ENCODE data around the gene LRMDA.
"Not testable (repeated sequence)": the region's sequence is repeated elsewhere in the genome, so short reads cannot be mapped to it uniquely, and the experiment has no call there.

The LRMDA gene

GRCh38 chr10:76522547-76522946 lies 1091.1 kb downstream of the LRMDA start:
- Histone ChIP-seq H3K79me2 (ENCODE audit: insufficient read depth, low read depth) (no peaks in the 10 kb centered on the region), H2AFZ (ENCODE audit: low read depth) (no peak overlapping the region), H3K27me3 (ENCODE audit: insufficient read depth, low read depth) (no peaks in the 10 kb centered on the region), H3K4me2 (no peak overlapping the region), H3K4me1 (ENCODE audit: low read depth, poor library complexity, severe bottlenecking) (no peaks in the 10 kb centered on the region), H3K27ac (no peak overlapping the region), H4K20me1 (ENCODE audit: insufficient read depth) (no peaks in the 10 kb centered on the region), H3K4me3 (IDR thresholded peaks at IDR 0.05; ENCODE audit: insufficient read depth, low read depth, low read length) (no peak overlapping the region), H3K36me3 (ENCODE audit: insufficient read depth) (no peaks in the 10 kb centered on the region), H3K9ac (no peak overlapping the region)
- TF ChIP-seq, protein P1, sequence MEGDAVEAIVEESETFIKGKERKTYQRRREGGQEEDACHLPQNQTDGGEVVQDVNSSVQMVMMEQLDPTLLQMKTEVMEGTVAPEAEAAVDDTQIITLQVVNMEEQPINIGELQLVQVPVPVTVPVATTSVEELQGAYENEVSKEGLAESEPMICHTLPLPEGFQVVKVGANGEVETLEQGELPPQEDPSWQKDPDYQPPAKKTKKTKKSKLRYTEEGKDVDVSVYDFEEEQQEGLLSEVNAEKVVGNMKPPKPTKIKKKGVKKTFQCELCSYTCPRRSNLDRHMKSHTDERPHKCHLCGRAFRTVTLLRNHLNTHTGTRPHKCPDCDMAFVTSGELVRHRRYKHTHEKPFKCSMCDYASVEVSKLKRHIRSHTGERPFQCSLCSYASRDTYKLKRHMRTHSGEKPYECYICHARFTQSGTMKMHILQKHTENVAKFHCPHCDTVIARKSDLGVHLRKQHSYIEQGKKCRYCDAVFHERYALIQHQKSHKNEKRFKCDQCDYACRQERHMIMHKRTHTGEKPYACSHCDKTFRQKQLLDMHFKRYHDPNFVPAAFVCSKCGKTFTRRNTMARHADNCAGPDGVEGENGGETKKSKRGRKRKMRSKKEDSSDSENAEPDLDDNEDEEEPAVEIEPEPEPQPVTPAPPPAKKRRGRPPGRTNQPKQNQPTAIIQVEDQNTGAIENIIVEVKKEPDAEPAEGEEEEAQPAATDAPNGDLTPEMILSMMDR (conservative IDR thresholded peaks at IDR 0.05; ENCODE audit: low read depth, low read length): no peak

- H3K27ac ChIP-seq: no peak overlapping the region
- no peaks in the 10 kb centered on the region for H3K36me3 ChIP-seq (ENCODE audit: insufficient read depth)
These were observed 1091.8 kb downstream of the LRMDA start for GRCh38 chr10:76523246-76523645.

DNA sequence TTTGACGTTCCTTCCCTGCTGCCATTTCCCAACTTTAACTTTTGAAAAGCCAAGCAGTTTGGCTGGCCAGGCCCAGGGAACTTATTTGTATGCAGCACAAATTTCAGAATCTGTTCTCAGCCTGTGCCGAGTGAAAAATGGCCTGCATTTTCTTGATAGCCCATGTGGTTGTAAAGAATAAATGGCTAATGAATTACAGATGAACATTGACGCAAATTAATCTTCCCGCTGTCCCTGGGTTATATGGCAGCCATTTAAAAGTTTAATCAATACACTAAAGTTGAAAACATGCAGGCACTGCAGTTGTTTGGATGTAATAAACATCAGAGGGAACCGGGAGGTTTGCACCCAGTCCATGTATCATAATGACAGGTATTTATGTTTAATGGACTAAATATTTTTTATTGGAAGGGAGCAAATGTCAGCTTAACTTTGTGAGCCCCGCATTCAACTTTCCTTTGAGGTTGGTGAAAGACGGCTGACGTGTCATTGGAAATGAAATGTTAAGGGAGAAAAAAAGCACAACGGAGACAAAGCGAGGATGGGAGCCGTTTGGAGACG lies 1092.4 kb downstream of the LRMDA start:
- H3K4me3 ChIP-seq (IDR thresholded peaks at IDR 0.05; ENCODE audit: insufficient read depth, low read depth, low read length): no peak overlapping the region
- H3K9ac ChIP-seq: no peak overlapping the region
- no peaks in the 10 kb centered on the region for H3K36me3 ChIP-seq (ENCODE audit: insufficient read depth)
- H3K27ac ChIP-seq: no peak overlapping the region
- no peaks in the 10 kb centered on the region for H4K20me1 ChIP-seq (ENCODE audit: insufficient read depth)
- no peaks in the 10 kb centered on the region for H3K4me1 ChIP-seq (ENCODE audit: low read depth, poor library complexity, severe bottlenecking)
- H3K4me2 ChIP-seq: no peak overlapping the region
- no peak overlapping the region for H2AFZ ChIP-seq (ENCODE audit: low read depth)
- H3K79me2 ChIP-seq (ENCODE audit: insufficient read depth, low read depth): no peaks in the 10 kb centered on the region
- H3K27me3 ChIP-seq (ENCODE audit: insufficient read depth, low read depth): no peaks in the 10 kb centered on the region
- TF ChIP-seq, protein P1 (conservative IDR thresholded peaks at IDR 0.05; ENCODE audit: low read depth, low read length): no peak

More at GRCh38 chr10:76523246-76523645, 1091.8 kb downstream of the LRMDA start:
- no peak overlapping the region for H3K4me2 ChIP-seq
- H2AFZ ChIP-seq (ENCODE audit: low read depth): no peak overlapping the region
- H3K4me1 ChIP-seq (ENCODE audit: low read depth, poor library complexity, severe bottlenecking): no peaks in the 10 kb centered on the region
- H3K27me3 ChIP-seq (ENCODE audit: insufficient read depth, low read depth): no peaks in the 10 kb centered on the region
- no peaks in the 10 kb centered on the region for H3K79me2 ChIP-seq (ENCODE audit: insufficient read depth, low read depth)
- no peaks in the 10 kb centered on the region for H4K20me1 ChIP-seq (ENCODE audit: insufficient read depth)
- TF ChIP-seq, protein P1 (conservative IDR thresholded peaks at IDR 0.05; ENCODE audit: low read depth, low read length): no peak
- no peak overlapping the region for H3K4me3 ChIP-seq (IDR thresholded peaks at IDR 0.05; ENCODE audit: insufficient read depth, low read depth, low read length)
- no peak overlapping the region for H3K9ac ChIP-seq

DNA sequence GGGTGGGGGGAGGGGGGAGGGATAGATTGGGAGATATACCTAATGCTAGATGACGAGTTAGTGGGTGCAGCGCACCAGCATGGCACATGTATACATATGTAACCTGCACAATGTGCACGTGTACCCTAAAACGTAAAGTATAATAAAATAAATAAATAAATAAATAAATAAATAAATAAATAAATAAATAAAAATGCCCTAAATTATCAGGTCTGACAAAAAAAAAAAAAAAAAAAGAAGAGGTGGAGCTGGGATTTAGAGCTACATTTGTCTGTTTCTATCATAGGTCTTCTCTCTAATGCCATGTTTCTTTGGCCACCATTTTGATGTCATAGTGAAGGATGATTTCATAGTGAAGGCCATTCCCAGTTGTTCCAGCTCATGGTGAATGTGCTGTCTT lies 1095.4 kb downstream of the LRMDA start:
- H3K27ac ChIP-seq; H3K4me2 ChIP-seq; H3K4me1 ChIP-seq (ENCODE audit: low read depth, poor library complexity, severe bottlenecking); H3K36me3 ChIP-seq (ENCODE audit: insufficient read depth); H4K20me1 ChIP-seq (ENCODE audit: insufficient read depth); H3K79me2 ChIP-seq (ENCODE audit: insufficient read depth, low read depth); H2AFZ ChIP-seq (ENCODE audit: low read depth); H3K27me3 ChIP-seq (ENCODE audit: insufficient read depth, low read depth); H3K4me3 ChIP-seq (IDR thresholded peaks at IDR 0.05; ENCODE audit: insufficient read depth, low read depth, low read length); H3K9ac ChIP-seq: not testable (repeated sequence)

GRCh38 chr10:76540331-76540730 lies 1108.9 kb downstream of the LRMDA start:
- Histone ChIP-seq H3K79me2 (ENCODE audit: insufficient read depth, low read depth) (no peaks in the 10 kb centered on the region), H3K4me3 (IDR thresholded peaks at IDR 0.05; ENCODE audit: insufficient read depth, low read depth, low read length) (no peak overlapping the region), H3K27me3 (ENCODE audit: insufficient read depth, low read depth) (no peaks in the 10 kb centered on the region), H3K27ac (no peak overlapping the region), H4K20me1 (ENCODE audit: insufficient read depth) (no peaks in the 10 kb centered on the region), H3K9ac (no peak overlapping the region), H2AFZ (ENCODE audit: low read depth) (no peak overlapping the region), H3K4me1 (ENCODE audit: low read depth, poor library complexity, severe bottlenecking) (no peaks in the 10 kb centered on the region), H3K4me2 (no peak overlapping the region), H3K36me3 (ENCODE audit: insufficient read depth) (no peaks in the 10 kb centered on the region)
- TF ChIP-seq, protein P1 (conservative IDR thresholded peaks at IDR 0.05; ENCODE audit: low read depth, low read length): no peak
